GM19240 (cell line): ENCODE data around the gene BICD1.

ENCODE experiments used
- DNase-seq: peaks from one replicate; pipeline ENCODE4 v3.0.0; 2011; ENCODE audit warnings: low spot score; ENCODE audit not compliant: insufficient read length

Gene BICD1

GRCh38 chr12:32240831-32241230 lies 134.2 kb downstream of the BICD1 start:
- no peak for DNase-seq

GRCh38 chr12:32242641-32243040 lies 136.0 kb downstream of the BICD1 start:
- DNase-seq: no peak

- no peak for DNase-seq
Observed at GRCh38 chr12:32248441-32249140, 141.9 kb downstream of the BICD1 start.

- DNase-seq: no peak
Observed at GRCh38 chr12:32249777-32250176, 143.1 kb downstream of the BICD1 start.

- DNase-seq: no peak
Observed at GRCh38 chr12:32252199-32253073, 145.8 kb downstream of the BICD1 start.

- no peak for DNase-seq
Observed at GRCh38 chr12:32253154-32253790, 146.6 kb downstream of the BICD1 start.

- DNase-seq: no peak
Observed at GRCh38 chr12:32254260-32254956, 147.8 kb downstream of the BICD1 start.

- DNase-seq: no peak
Observed at GRCh38 chr12:32255588-32255987, 148.9 kb downstream of the BICD1 start.

- DNase-seq: no peak
Observed at GRCh38 chr12:32257695-32258496, 151.2 kb downstream of the BICD1 start.

- no peak for DNase-seq
Observed at GRCh38 chr12:32260696-32261095, 154.0 kb downstream of the BICD1 start.

GRCh38 chr12:32261638-32262037 lies 155.0 kb downstream of the BICD1 start:
- no peak for DNase-seq

GRCh38 chr12:32264961-32265360 lies 158.3 kb downstream of the BICD1 start:
- DNase-seq: no peak

GRCh38 chr12:32265456-32265855 lies 158.8 kb downstream of the BICD1 start:
- no peak for DNase-seq

GRCh38 chr12:32265951-32266350 lies 159.3 kb downstream of the BICD1 start:
- no peak for DNase-seq

- DNase-seq: no peak
Observed at GRCh38 chr12:32266756-32267155, 160.1 kb downstream of the BICD1 start.

GRCh38 chr12:32270818-32271710 lies 164.4 kb downstream of the BICD1 start:
- no peak for DNase-seq

GRCh38 chr12:32272465-32272864 lies 165.8 kb downstream of the BICD1 start:
- DNase-seq: no peak

- no peak for DNase-seq
Observed at GRCh38 chr12:32273063-32273522, 166.4 kb downstream of the BICD1 start.

GRCh38 chr12:32273712-32274111 lies 167.1 kb downstream of the BICD1 start:
- peak; percentile 27 for DNase-seq

- DNase-seq: no peak
Observed at GRCh38 chr12:32274665-32275064, 168.0 kb downstream of the BICD1 start.
